GM19328 (cell line): ENCODE measurements around the gene PRKG1.

Experiments
- ATAC-seq: cut with Tn5 transposase; IDR thresholded peaks from one replicate; pipeline ENCODE4 v1.9.1; 2021; ENCODE audit warnings: mild to moderate bottlenecking, moderate library complexity; ENCODE audit not compliant: unreplicated experiment

PRKG1 gene

GRCh38 chr10:51770709-51771108 is 696.4 kb downstream of the PRKG1 start:
- no peak for ATAC-seq

- no peak for ATAC-seq
Measured at GRCh38 chr10:51772387-51772786, 698.1 kb downstream of the PRKG1 start.

GRCh38 chr10:51773681-51774080 is 699.4 kb downstream of the PRKG1 start:
- no peak for ATAC-seq

- ATAC-seq = no peak
Measured at GRCh38 chr10:51783941-51784340, 709.7 kb downstream of the PRKG1 start.

GRCh38 chr10:51786016-51786683 is 711.9 kb downstream of the PRKG1 start:
- no peak for ATAC-seq

DNA sequence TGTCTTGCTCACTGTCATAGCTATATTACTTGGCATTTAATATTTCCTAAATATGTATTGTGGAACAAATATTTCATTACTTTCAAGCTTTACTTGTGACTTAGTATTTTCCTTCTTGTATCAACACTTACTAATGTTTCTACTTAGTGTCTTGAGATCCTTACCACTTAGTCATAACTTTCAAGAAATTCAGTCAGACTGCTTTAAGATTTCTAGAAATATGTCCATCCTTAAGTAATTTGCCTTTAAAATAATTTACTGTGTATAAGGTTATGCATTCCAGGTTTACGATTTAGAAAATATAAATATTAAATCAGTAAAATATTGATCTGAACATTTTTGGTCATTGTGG is 712.4 kb downstream of the PRKG1 start:
- no peak for ATAC-seq

DNA sequence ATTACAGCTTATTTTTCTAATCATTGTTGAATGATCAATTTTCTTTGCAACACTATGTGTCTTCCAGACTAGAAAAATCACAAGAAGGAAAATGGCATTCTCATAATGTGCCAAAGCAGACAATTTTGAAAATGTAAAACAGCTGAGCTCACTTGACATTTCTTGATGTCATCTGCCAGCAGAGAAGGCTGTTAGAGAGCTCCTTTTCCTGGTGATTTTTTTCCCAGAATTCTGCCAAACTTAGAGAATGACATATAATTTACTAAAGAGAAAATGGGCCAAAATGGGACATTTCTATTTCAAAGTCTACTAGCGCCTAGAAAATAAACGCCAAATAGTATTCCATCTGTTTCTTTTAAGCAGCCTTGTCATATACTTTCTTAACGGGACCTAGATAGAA is 714.0 kb downstream of the PRKG1 start:
- no peak for ATAC-seq

- ATAC-seq = no peak
Measured at GRCh38 chr10:51789118-51789517, 714.8 kb downstream of the PRKG1 start.

DNA sequence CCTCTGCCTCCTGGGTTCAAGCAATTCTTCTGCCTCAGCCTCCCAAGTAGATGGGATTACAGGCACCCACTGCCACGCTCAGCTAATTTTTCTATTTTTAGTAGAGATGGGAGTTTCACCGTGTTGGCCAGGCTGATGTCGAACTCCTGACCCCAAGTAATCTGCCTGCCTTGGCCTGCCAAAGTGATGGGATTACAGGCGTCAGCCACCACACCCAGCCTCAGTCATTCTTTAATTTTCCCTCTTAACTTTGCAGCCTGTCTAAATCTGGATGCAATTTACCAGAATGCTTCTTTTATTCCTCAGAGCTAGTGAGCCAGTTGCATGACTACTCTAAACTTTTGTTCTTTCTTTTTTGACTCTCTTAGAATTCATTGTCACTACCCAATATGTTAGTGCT is 715.6 kb downstream of the PRKG1 start:
- no peak for ATAC-seq

GRCh38 chr10:51792678-51793077 is 718.4 kb downstream of the PRKG1 start:
- no peak for ATAC-seq

DNA sequence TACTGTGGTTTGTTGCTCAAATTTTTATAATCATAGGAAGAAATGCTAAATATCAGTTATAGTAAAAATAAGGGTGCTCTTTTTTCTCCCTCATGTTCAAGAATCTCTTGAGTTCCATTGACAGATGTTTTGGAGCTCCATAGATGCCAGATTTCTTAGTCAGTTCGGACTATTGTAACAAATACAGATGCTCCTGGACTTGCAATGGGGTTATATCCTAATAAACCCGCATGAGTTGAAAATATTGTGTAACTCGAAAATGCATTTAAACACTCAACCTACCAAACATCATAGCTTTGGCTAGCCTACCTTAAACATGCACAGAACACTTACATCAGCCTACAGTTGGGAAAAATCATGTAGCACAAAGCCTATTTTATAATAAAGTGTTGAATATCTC is 725.8 kb downstream of the PRKG1 start:
- no peak for ATAC-seq

DNA sequence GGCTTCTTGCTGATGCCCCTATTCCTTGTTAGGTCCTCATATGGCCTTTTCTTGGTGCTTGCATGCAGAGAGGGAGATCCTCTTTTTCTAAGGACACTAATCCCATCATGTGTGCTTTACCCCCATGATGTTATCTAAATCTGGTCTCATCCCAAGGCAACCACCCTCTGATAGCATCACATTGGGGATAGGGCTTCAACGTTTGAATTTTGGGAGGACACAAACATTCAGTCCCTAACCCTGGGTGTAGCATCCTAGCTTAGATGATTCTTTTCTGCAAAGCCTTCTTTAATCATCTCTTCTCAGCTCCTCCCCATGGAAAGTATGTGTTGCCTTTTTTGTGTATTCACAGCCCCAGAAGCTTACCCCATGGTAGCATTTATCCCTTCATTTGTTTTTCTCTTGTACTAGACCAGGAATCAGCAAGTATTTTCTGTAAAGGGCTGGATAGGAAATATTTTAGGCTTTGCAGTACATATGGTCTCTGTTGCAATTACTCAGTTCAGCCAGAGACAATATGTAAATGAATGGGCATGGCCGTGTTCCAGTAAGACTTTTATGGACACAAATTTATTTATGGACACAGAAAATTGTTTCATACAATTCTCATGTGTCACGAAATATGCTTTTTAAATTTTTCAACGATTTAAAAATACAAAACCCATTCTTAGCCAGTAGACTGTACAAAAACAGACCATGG is 726.6 kb downstream of the PRKG1 start:
- ATAC-seq = no peak

DNA sequence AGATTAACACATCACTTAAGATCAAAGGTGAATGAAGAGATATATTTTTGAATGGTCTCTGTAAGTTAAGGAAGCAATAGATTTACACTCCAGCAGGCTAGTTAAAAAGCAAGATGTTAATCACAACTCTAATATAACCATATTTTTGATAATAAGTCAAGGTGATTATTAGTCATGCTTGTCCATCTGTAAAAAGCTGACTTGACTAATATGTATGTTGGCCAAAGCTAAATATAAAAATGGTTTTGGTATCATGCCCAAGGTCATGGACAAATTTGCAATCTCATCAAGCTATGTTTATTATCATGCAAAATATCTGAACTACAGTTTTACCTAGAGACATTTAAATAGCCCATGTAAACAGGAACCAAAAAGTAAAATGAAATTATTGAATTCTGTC is 727.7 kb downstream of the PRKG1 start:
- ATAC-seq = no peak

GRCh38 chr10:51804866-51805265 is 730.6 kb downstream of the PRKG1 start:
- ATAC-seq = no peak

DNA sequence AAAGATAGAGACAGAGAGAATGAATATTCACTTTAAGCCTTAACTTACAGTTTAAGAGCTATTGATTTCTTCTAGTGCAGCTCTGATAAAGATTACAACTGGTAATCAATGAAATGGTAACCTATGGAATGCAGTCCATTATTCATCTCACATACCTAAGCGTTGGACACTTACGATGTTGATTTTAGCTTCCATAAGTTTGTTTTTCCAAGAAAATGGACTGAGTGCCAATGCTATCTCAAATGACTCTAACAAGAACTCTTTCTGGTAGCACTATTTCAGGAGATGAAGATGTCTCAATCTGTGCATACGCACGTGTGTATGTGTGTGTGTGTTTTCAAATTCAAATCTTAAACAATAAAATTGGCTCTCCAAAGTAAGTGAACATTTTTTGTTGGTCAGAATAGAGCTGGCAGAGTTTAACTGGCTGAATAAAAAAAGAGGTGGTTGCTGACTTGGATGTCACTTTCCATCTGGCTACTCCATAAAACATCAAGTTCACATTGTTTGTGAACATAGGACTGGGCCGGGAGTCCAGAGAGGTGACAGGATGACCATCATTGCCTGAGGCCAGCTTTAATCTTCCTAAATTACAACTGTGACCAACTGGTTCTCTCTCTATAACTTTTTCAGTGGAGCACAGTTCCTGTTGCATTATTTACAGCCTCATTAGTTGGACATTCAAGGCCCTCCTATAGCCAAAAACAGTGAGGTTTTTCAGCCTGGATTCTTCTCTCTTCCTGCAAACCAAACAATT is 732.0 kb downstream of the PRKG1 start:
- no peak for ATAC-seq

GRCh38 chr10:51808187-51808586 is 733.9 kb downstream of the PRKG1 start:
- ATAC-seq = no peak

GRCh38 chr10:51815723-51816122 is 741.4 kb downstream of the PRKG1 start:
- ATAC-seq = no peak

DNA sequence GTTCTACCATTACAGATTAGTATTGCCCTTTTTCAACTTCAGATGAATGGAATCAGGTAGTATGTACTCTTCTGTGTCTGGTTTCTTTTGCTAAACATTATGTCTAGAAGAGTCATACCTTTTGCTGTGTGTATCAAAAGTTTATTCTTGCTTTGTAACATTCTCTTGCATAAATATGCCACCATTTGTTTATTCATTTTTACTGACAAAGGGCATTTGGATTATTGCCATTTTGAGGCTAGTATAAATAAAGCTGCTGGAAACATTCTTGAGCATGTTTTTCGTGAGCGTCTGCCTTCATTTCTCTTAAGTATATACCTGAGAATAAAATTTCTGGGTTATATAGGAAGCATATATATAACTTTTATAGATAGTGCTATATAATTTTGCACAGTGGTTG is 746.8 kb downstream of the PRKG1 start:
- no peak for ATAC-seq

DNA sequence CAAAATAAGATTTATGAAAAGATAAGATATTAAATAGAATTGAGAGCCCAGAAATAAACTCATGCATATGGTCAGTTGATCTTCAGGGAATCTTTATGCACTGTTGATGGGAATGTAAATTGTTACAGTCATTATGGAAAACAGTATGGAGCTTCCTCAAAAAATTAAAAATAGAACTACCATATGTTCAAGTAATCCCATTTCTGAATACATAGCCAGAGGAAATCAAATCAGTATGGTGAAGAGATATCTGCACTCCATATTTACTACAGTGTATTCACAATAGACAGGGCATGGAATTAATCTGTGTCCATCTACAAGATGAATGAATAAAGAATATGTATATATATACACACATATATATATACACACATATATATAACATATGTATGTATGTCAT is 747.5 kb downstream of the PRKG1 start:
- no peak for ATAC-seq

- no peak for ATAC-seq
Measured at GRCh38 chr10:51832652-51833383, 758.5 kb downstream of the PRKG1 start.

DNA sequence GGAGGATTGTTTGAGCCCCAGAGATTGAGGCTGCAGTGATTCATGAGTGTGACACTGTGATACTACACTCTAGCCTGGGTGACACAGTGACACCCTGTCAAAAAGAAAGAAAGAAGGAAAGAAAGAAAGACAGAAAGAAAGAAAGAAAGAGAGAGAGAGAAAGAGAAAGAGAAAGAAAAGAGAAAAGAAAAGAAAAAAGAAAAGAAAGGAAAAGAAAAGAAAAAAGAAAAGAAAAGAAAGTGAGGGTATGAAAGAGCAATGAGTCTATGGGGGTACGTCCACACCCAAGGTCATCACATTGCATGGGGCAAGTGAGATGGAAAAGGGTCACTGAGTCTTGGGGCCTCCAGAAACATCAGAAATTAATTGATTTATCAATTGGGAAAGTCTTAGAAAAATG is 760.3 kb downstream of the PRKG1 start:
- ATAC-seq = no peak
